ENCODE data around the gene SLC6A18. TPM values are rescaled to one million over a fixed set of nuclear protein-coding genes. Genes with fewer than 3 reads are reported as not detected.

The SLC6A18 gene
- total and polyA plus RNA-seq, 2 of the 4 experiments (the other 2 are of a cell fraction), result not detected

DNA sequence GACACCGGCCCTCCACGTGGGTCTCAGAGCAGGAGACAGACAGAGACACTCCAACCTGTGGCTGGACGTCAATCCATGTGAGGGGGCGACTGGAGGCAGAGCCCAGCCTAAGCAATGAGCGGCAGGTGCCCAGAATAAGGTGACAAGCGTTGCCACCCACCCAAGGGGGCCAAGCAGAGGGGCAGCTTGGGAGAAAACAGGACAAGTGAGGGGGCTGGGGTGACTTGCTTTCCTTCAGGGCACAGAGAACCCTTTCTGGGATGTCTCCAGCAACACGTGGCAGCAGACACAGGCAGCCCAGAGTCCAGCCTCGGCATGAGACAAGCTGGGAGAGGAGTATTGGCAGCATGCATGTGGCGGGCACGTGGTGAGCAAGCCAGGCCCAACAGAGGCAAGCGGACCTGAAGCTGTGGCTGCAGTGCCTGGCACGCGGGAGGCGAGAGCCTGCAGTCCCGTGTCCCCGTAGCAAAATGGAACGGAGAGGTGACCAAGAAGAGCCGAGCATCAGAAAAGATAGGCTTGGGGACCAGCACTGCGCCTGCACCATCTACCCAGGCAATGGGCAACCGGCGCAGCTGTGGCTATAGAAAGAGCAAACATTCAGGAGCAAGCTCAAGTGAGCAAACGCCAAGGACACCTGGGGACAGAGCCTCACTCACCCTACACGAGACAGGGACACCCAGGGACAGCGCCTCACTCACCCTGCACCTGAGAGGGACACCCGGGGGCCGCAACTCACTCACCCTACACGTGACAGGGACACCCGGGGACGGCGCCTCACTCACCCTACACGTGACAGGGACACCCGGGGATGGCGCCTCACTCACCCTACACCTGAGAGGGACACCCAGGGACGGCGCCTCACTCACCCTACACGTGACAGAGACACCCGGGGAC is 63.5 kb downstream of the SLC6A18 start:
- dilution Hi-C loops (cut with HindIII; ENCODE audit: low sequenced_read_pairs, unreplicated experiment), result no loop called here
- Histone ChIP-seq H2AK9ac (replicated peaks; ENCODE audit: low read depth, low read length, poor library complexity) (no peak overlapping the region), H3K23ac (ENCODE audit: low read depth, low read length) (no peak overlapping the region), H3K27ac (ENCODE audit: insufficient read depth, low read length) (no peak overlapping the region), H4K20me1 (ENCODE audit: insufficient read depth, low read length) (no peaks in the 10 kb centered on the region), H3K14ac (replicated peaks; ENCODE audit: low read depth, low read length) (no peak overlapping the region), H4K5ac (ENCODE audit: low read depth, low read length) (no peak overlapping the region), H3K9me1 (ENCODE audit: insufficient read depth, low read length) (no peaks in the 10 kb centered on the region), H3K56ac (ENCODE audit: extremely low read depth, insufficient read depth, low read length) (no peak overlapping the region), H3K9ac (ENCODE audit: low read depth, low read length) (no peak overlapping the region), H3K18ac (ENCODE audit: low read depth, low read length) (no peak overlapping the region), H3K4me1 (ENCODE audit: control insufficient read depth, insufficient read depth, low read length) (no peaks in the 10 kb centered on the region), H3K27me3 (ENCODE audit: control insufficient read depth, insufficient read depth, low read length) (no peaks in the 10 kb centered on the region; the same call in 1 of the 2 replicates), H3K79me1 (ENCODE audit: low read depth in 1 of 2, low read length in 2 of 2) (no peaks in the 10 kb centered on the region), H3K4me3 (ENCODE audit: insufficient read depth, low read depth, low read length) (no peak overlapping the region), H2BK120ac (ENCODE audit: low read depth, low read length) (no peak overlapping the region), H3K4ac (ENCODE audit: low read depth, low read length) (no peak overlapping the region), H3K9me3 (ENCODE audit: control insufficient read depth, insufficient read depth, low read length) (peaks cover 3% of the 10 kb centered on the region; the same call in 1 of the 2 replicates), H2AFZ (replicated peaks; ENCODE audit: low read length, poor library complexity) (no peak overlapping the region), H3K4me2 (ENCODE audit: low read depth, low read length) (no peak overlapping the region), H4K8ac (ENCODE audit: low read depth in 2 of 2, low read length in 2 of 2) (no peak overlapping the region), H2BK5ac (ENCODE audit: low read depth, low read length, poor library complexity, severe bottlenecking) (no peak overlapping the region), H2AK5ac (ENCODE audit: low read depth, low read length) (no peak overlapping the region), H2BK20ac (ENCODE audit: low read depth, low read length) (no peak overlapping the region), H4K91ac (ENCODE audit: insufficient read depth, low read depth, low read length) (no peak overlapping the region), H3K36me3 (ENCODE audit: control insufficient read depth, insufficient read depth, low read length) (no peaks in the 10 kb centered on the region), H2BK15ac (ENCODE audit: low read depth, low read length) (no peak overlapping the region)
- in situ Hi-C loops (cut with MboI; ENCODE audit: low sequenced_read_pairs), result no loop called here
- 84% methylated on average over 10 of the region's 37 CpGs; no CpG with 5 or more reads in 1 of the 2 experiments for WGBS, 2 experiments (ENCODE audit: extremely low coverage in 2 of 2, insufficient read length in 1 of 2)
- ATAC-seq (ENCODE audit: low read depth), result no peak
- no TSS peak for BruUV-seq (replicated peaks)
- ChIA-PET POLR2A (ENCODE audit: unreplicated experiment) (no interaction called here), CTCF (no interaction called here)
- intact Hi-C loops (cut with micrococcal nuclease), result no loop called here
- DNase-seq, result no peak
- TF ChIP-seq, protein P1, sequence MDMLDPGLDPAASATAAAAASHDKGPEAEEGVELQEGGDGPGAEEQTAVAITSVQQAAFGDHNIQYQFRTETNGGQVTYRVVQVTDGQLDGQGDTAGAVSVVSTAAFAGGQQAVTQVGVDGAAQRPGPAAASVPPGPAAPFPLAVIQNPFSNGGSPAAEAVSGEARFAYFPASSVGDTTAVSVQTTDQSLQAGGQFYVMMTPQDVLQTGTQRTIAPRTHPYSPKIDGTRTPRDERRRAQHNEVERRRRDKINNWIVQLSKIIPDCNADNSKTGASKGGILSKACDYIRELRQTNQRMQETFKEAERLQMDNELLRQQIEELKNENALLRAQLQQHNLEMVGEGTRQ (IDR thresholded peaks at IDR 0.05; ENCODE audit: low read depth, low read length), result no peak
- TF ChIP-seq RFX5 (IDR thresholded peaks at IDR 0.05; ENCODE audit: low read depth, low read length), result no peak
- TF ChIP-seq RCOR1 (IDR thresholded peaks at IDR 0.05; ENCODE audit: insufficient replicate concordance, low read length), result no peak
- TF ChIP-seq CEBPB (IDR thresholded peaks at IDR 0.05; ENCODE audit: low read depth, low read length), result no peak
- TF ChIP-seq, protein P2, sequence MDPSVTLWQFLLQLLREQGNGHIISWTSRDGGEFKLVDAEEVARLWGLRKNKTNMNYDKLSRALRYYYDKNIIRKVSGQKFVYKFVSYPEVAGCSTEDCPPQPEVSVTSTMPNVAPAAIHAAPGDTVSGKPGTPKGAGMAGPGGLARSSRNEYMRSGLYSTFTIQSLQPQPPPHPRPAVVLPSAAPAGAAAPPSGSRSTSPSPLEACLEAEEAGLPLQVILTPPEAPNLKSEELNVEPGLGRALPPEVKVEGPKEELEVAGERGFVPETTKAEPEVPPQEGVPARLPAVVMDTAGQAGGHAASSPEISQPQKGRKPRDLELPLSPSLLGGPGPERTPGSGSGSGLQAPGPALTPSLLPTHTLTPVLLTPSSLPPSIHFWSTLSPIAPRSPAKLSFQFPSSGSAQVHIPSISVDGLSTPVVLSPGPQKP (IDR thresholded peaks at IDR 0.05; ENCODE audit: borderline replicate concordance, low read depth, low read length), result no peak
- TF ChIP-seq SMC3 (IDR thresholded peaks at IDR 0.05; ENCODE audit: low read depth, low read length), result no peak
- no peak for TF ChIP-seq NFE2L2 (IDR thresholded peaks at IDR 0.05; ENCODE audit: low read depth, low read length)
- TF ChIP-seq MAFK (IDR thresholded peaks at IDR 0.05; ENCODE audit: low read depth, low read length), result no peak
- no peak for TF ChIP-seq POLR2A (IDR thresholded peaks at IDR 0.05; ENCODE audit: low read depth, low read length)
- no peak for TF ChIP-seq MXI1 (IDR thresholded peaks at IDR 0.05; ENCODE audit: borderline replicate concordance, low read depth, low read length)
- no peak for TF ChIP-seq MAZ (IDR thresholded peaks at IDR 0.05; ENCODE audit: borderline replicate concordance, low read depth, low read length)
- TF ChIP-seq, protein P3, sequence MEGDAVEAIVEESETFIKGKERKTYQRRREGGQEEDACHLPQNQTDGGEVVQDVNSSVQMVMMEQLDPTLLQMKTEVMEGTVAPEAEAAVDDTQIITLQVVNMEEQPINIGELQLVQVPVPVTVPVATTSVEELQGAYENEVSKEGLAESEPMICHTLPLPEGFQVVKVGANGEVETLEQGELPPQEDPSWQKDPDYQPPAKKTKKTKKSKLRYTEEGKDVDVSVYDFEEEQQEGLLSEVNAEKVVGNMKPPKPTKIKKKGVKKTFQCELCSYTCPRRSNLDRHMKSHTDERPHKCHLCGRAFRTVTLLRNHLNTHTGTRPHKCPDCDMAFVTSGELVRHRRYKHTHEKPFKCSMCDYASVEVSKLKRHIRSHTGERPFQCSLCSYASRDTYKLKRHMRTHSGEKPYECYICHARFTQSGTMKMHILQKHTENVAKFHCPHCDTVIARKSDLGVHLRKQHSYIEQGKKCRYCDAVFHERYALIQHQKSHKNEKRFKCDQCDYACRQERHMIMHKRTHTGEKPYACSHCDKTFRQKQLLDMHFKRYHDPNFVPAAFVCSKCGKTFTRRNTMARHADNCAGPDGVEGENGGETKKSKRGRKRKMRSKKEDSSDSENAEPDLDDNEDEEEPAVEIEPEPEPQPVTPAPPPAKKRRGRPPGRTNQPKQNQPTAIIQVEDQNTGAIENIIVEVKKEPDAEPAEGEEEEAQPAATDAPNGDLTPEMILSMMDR (conservative IDR thresholded peaks at IDR 0.05; ENCODE audit: low read depth, low read length), result no peak
- TF ChIP-seq CHD1 (IDR thresholded peaks at IDR 0.05; ENCODE audit: low read depth, low read length), result no peak
- no peak for TF ChIP-seq RAD21 (IDR thresholded peaks at IDR 0.05; ENCODE audit: low read length)
- no peak for TF ChIP-seq BHLHE40 (IDR thresholded peaks at IDR 0.05; ENCODE audit: low read depth, low read length)
